GM19043 (cell line): ENCODE results near the gene SDR9C7.
"Not testable (repeated sequence)": the region's sequence is repeated elsewhere in the genome, so short reads cannot be mapped to it uniquely, and the experiment has no call there.

Experiments used
- ATAC-seq: cut with Tn5 transposase; IDR thresholded peaks from one replicate; pipeline ENCODE4 v1.9.1; 2021; ENCODE audit warnings: low read depth; ENCODE audit not compliant: unreplicated experiment

SDR9C7 gene

DNA sequence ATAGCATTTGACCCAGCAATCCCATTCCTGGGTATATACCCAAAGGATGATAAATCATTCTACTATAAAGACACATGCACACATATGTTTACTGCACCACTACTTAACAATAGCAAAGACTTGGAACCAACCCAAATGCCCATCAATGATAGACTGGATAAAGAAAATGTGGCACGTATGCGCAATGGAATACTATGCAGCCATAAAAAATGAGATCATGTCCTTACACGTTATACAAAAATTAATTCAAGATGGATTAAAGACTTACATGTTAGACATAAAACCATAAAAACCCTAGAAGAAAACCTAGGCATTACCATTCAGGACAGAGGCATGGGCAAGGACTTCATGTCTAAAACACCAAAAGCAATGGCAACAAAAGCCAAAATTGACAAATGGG lies 16.1 kb downstream of the SDR9C7 start:
- ATAC-seq = not testable (repeated sequence)

DNA sequence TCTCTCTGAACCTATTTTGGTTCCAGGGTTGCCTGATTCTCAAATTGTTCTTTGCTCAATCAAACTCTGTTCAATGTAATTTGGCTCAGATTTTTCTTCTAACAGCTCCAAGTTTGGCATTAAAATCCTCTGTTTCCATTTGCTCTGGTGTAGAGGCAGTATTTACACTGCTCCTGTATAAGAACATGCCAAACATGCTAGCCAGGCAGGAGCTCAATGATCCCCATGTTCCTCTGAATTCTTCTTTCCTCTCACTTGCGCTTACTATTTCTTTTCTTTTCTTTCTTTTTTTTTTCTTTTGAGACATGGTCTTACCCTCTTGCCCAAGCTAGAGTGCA lies 17.2 kb downstream of the SDR9C7 start:
- no peak for ATAC-seq

DNA sequence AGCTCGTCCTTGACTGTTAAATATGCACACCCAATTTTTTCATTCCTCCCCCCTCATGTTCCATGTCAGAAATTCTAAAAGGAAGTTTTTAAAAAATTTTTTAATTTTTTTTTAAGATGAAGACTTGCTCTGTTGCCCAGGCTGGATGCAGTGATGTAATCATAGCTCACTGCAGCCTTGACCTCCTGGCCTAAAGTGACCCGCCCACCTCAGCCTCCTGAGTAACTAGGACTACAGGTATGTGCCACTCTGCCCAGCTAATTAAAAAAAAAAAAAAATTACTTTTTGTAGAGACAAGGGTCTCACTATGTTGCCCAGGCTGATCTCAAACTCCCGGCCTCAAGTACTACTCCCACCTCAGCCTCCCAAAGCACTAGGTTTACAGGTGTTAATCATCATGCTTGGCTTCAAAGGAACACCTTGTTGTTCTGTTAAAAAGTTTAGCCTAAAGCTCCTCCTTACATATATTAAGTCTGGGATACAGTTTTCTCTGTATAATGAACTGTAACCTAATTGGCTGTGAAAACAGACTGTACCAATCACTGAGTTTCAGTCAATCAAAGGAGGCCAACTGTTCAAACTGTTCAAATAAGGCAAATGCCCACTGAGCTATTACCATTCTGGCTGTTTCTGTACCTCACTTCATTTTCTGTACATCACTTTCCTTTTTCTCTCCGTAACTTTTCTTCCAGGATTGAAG lies 17.8 kb downstream of the SDR9C7 start:
- no peak for ATAC-seq

DNA sequence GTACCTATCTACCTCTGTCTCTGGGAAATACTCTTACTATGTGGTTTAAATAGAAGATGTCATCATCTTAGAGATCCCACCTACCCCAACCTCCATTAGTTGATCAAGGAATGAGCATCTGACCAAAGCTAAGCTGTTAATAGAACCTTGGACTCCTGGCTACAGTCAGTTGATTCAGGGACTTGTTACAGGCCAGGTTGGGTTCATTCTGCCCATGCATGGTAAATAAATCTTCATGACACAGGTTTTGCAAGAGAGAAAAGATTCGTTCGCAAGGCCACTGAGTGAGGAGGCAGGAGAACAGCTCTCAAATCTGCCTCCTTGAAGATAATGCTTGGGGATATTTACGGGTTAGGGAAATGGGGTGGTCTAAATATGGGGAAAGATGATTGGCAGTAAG lies 19.5 kb downstream of the SDR9C7 start:
- no peak for ATAC-seq

DNA sequence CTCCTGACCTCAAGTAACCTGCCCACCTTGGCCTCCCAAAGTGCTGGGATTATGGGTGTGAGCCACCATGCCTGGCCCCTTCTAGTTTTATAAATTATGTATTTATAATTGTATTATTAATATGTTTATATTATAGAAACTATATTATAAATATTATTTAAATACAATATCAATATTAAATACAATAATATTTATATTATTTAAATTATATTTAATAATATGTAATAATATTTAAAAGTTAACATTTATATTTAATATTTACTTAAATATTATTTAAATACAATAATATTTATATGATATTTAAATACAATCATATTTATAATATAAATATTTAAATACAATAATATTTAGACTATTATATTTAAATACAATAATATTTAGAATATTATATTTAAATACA lies 20.0 kb downstream of the SDR9C7 start:
- no peak for ATAC-seq

DNA sequence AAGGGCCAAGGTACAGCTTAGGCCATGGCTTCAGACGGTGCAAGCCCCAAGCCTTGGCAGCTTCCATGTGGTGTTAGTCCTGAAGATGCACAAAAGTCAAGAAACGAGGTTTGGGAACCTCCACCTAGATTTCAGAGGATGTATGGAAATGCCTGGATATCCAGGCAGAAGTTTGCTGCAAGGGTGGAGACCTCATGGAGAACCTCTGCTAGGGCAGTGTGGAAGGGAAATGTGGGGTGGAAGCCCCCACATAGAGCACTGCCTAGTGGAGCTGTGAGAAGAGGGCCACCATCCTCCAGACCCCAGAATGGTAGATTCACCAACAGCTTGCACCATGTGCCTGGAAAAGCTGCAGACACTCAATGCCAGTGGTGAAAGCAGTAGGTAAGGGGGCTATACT lies 24.8 kb downstream of the SDR9C7 start:
- not testable (repeated sequence) for ATAC-seq

DNA sequence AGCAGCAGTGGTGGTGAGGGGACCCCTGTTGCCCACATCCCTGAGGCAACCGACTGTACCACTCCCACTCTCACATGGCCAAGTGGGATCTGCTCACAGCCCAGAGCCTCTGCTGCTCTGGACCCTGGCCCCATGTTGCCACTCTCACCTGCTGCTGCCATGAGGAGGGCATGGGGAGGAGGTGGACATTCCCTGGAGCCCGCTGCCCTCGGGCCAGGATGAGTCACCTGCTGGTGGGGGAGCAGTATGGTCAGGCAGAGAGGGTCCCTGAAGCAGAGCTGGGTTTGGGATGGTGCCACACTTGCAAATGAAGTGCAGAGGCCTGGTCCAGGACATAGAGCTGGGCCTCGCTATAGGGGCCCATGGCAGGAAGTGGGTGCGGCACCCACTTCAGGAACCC lies 26.1 kb downstream of the SDR9C7 start:
- no peak for ATAC-seq

DNA sequence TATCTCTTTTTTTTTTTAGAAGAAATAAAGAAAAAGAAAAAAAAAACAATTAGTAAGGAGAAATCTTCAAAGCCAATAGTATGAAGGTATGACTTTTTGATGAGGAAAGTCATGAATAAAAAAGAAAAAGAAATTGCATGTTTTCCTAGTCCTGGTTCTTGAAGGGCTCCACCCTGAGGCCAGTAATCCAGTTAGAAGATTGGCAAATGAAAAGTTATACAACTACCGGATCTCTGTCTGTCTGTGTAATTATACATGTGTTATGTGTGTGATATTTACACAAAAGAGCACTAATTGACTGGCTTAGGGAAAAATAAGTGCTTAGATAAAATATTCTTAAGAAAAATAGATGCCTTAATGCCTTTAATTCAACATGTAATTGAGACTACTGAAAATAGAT lies 28.4 kb downstream of the SDR9C7 start:
- no peak for ATAC-seq

DNA sequence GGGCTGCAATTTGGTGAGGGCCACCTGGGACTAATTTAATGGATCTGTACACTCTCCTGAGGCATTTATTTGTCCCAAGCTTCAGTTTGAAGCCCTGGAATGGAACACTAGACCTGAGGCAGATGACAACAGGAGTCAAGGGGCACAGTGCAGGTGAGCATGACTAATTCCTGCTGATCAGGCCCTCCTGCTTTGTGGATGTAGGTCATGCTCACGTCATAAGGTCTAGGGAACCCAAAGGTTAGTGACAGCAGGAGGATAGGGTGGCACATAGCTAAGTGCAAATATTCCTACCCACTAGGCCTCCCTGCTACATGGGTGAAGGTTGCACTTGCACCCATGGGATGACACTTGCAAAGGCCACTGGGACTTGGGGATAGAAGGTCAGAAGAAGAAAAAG lies 30.8 kb downstream of the SDR9C7 start:
- no peak for ATAC-seq

DNA sequence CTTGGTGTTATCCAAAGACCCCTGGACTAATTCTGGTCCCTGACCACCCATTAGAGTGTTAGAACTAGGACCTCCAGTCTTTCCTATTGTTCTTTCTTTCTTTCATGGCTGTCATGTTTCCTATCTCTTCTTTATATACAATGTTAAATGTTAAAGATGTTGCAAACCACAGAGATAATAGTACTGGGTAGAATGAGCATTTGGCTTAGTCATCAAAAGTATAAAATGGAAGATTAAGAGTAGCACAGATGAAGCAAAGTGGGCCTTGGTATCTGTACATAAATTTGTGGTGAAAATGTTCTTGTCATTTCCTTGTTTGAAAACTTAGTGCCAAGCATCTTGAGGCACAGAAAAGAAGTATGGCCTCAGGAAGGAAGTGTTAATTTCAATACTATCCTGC lies 32.9 kb downstream of the SDR9C7 start:
- ATAC-seq = not testable (repeated sequence)

DNA sequence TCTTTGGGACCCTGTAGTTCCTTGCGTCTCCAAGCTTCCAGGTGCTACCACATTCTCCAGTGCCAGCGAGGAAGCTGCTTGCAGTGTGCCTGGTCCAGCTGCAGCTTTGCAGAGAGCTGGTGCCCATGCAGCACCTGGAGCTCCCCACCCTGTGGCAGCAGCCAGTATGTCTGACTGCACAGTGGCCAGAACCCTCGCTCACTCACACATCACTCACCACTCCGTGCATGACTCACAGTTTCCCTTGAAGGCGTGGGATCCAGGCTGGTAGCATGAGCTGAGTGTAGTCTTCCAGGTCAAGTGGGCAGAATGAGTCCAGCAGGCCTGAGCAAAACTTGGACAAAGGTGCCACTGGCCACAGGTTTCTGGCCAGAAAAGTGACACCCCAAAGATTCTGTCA lies 33.6 kb downstream of the SDR9C7 start:
- ATAC-seq = no peak

DNA sequence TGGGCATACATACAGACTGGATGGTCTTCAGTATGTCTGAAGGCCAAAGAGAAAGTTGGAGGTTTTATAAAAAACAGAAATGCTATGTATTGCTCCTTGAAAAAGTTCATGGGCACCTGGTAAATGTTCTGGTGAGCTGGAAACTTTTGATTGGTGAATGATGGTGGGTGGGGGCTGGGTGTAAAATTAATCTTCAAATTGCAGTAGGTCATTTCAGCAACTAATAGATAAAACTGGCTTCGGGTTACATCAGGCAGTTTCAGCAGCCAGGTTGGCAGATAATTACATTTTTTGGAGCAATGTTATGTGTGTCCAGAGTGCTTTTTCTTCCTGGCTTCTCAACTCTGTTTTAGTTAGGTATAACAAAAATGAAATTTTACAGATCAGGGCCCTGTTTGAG lies 35.3 kb downstream of the SDR9C7 start:
- no peak for ATAC-seq

DNA sequence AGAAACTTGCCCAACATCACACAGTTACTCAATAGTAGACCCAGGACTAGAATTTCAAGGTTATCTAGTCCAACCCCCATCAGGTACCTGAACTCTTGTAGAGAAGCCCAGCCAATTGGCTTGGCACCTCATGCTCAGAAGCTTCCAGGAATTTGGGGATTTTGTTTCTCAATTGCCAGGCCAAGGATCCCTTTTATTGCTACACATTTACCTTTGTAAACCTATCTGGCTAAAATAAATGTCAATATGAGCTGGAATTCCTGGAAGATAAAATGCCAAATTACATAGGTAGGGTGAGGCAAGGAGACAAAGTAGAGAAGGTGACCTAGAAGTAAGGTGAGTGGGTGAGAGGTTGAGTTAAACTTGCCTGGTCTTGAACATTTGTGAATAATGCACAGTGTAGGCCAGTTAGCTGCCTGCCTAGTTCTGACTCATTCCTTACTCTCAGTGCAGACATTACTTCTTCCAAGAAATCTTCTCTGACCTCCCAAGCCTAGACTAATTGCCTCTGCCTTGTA lies 36.3 kb downstream of the SDR9C7 start:
- no peak for ATAC-seq

DNA sequence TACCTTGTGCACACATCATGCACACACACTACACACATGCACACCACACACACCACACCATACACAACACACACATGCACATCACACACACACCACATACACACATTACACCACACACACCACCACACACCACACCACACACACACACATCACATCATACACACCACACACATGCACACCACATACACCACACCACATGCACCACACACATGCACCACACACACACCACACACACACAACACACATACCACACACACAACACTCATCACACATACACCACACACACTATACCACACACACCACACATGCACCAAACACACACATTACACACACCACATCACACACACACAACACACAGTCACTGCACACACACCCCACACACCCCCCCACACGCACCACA lies 38.1 kb downstream of the SDR9C7 start:
- no peak for ATAC-seq

DNA sequence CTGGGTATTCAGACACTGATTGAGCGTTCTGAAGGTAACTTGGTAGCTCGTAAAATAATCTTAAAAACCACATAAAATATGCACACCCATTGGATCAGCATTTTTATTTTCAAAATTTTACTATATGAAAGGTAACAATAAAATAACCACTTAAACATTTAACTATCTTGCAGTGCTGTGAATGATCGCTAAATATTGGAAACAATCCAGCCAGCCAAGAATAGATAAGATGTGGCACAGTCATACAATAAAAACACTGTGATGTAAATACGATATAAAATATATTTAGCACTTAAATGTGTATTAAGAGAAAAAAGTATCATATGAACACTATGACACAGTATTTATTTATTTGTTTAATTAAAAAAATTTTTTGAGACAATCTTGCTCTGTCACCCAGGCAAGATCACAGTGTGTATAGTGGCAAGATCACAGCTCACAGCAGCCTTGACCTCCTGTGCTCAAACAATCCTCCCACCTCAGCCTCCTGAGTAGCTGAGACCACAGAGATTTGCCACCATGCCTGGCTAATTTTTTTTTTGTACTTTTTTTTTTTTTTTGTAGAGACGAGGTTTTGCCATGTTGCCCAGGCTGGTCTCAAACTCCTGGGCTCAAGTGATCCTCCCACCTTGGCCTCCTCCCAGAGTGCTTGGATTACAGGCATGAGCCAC lies 39.4 kb downstream of the SDR9C7 start:
- no peak for ATAC-seq

DNA sequence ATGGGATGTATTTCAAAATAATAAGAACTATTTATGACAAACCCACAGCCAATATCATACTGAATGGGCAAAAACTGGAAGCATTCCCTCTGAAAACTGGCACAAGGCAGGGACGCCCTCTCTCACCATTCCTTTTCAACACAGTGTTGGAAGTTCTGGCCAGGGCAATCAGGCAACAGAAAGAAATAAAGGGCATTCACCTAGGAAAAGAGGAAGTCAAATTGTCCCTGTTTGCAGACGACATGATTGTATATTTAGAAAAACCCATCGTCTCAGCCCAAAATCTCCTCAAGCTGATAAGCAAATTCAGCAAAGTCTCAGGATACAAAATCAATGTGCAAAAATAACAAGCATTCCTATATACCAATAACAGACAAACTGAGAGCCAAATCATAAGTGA lies 42.3 kb downstream of the SDR9C7 start:
- ATAC-seq = not testable (repeated sequence)

DNA sequence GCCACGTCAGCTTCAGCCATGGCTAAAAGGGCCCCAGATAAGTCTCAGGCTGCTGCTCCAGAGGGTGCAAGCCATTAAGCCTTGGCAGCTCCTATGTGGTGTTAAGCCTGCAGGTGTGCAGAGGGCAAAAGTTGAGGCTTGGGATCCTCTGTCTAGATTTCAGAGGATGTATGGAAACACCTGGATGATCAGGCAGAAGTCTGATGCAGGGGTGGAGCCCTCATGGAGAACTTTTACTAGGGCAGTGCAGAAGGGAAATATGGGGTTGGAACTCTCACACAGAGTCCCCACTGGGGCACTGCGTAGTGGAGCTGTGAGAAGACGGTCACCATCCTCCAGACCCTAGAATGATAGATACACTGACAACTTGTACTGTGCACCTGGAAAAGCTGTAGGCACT lies 47.9 kb downstream of the SDR9C7 start:
- no peak for ATAC-seq

DNA sequence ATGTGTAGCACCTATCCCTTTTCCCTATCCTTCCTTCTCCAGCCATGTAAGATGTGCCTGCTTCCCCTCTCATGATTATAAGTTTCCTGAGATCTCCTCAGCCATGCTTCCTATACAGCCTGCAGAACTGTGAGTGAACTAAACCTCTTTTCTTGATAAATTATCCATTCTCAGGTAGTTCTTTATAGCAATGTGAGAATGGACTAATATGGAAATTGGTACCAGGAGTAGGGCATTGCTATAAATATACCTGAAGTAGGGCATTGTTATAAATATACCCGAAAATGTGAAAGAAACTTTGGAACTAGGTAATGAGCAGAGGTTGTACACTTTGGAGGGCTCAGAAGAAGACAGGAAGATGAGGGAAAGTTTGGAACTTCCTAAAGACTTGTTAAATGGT lies 48.9 kb downstream of the SDR9C7 start:
- no peak for ATAC-seq

DNA sequence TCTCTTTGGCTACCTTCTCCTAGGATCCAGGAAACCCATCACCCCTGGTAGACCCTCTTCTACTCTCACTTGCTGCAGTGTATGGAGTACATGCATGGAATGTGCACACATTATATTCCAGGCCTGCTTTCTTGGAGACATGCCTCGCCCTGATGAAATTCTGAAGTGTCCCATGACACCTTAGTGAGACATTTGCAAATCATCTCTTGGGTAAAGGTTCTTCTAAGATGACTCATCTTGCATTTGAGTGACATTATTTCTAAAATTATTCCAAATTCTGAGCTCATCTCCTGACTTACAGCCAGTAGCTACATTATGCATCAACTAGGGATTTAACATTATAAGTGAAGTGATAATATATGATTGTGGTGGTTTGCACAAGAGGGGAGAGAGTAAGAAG lies 49.8 kb downstream of the SDR9C7 start:
- ATAC-seq = no peak

DNA sequence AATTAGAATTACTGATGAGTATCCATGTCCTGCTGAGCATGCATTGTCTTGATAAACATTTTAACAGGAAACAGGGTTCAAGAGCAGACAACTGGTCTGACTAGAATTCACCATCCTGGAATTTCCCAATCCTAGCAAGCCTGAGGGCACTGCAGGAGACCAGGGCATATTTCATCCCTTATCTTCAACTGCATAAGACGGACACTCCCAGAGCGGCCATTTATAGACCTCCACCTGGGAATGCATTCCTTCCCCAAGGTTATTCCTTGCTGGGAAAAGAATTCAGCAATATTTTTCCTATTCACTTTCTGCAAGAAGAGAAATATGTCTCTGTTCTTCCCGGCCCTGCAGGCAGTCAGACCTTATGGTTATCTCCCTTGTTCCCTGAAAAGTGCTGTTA lies 51.8 kb downstream of the SDR9C7 start:
- ATAC-seq = not testable (repeated sequence)

DNA sequence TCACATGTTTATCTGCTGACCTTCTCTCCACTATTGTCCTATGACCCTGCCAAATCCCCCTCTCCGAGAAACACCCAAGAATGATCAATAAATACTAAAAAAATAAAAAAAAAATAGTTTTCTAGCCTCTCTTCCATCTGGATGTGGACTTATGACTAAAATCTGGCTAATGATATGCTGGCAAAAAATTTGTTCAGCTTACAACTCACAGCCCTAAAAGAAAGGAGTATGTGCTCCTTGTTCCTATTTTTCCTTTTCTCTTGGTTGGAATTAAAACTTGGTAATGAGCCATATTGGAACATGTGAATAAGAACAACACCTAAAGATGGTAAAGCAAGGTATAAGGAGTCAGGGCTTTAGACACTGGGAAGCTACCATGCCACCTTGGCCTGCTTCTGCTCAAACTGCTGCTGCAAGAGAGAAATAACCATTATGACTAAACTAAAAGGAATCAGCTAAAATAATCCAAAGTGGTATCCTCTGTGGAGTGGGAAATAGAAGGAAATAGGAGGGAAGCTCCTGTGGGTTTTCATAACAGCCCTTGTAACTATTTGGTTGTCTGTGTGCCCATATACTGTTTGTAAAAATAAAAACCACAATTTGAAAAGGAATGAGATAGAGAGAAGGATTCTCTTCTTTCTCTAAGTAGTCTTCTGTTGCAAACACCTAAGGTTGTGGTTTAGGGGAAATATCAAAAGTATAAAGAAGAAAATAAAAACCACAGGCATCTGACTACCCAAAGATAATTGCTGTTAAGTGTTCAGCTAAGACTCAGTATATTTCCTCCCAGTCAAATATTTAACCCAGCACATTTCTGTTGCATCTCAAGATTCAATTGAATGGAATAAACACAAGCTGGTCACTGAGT lies 53.8 kb downstream of the SDR9C7 start:
- ATAC-seq = no peak
